Stimulated activated CD4-positive, alpha-beta T cell treated with anti-CD3 and anti-CD28 coated beads, Interleukin-2, amount 100 ng/mL, for 24 hours (primary cell): ENCODE measurements around the gene TRIM23.

Experiments used
- DNase-seq, 2 donors: peaks; one replicate each; pipeline ENCODE4 v3.0.0-alpha.2; 2020

TRIM23 gene

DNA sequence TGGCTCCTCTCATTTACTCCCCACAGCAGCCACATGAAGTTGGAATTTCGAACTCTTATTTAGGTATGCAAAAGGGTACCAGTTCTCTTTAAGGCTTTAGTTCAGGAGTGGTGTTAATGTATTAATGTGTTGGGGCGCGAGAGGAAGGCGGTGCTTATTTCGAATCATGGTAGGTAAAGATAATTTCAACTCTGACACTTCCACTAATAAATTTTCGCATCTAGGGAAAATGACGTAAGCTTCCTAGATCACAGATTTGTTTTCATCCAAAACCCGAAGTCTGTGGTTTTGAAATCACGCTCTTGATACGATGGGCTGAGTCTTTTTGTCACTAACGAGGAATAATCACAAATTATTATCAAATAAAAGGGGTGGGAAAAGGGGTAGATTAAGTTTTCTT lies 60.4 kb downstream of the TRIM23 start:
- DNase-seq: no peak

DNA sequence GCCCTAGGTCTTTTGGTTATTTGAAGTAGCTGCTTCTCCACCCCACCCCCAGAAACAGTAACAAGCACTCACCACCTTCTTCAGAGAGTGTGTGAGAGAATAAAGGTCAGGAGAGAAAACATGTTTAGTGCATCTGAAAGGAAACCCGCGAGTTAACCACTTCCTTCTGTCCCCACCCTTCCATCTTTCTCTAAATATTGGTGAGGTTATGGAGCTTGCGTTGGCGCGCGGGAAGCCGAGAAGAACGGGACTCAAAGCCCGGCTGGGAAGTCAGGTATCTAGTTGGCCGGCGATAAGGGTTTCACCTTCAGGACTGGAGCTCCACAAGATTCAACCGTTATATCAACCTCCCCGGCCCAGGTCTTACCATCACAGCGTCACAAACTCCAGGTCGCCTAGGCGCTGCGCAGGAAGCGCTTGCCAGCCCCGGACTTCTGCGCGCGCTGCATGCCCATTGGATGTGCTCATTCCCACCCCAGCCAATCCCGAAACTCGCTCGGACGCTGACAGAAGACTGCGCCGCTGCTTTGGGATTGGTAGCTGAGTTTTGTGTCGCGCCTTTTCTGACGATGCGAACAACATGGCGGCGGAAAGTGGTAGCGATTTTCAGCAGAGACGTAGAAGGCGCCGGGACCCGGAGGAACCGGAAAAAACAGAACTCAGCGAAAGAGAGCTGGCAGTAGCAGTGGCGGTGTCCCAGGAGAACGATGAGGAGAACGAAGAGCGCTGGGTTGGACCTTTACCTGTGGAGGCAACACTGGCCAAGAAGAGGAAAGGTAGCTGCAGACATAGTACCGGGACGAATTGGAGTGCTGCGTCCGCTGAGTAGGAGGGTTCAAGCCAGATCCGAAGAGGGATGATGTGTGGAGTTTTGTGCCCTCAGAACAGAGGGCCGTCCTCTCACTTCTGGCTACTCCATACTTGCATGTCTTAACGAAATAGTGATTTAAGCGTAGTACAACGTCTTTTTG lies 61.1 kb downstream of the TRIM23 start, which contains the start of the genes CENPK and PPWD1:
TSS of gene CENPK (minus strand) at position 438 of the 971 bp plus-strand sequence. CDS start 8,261 bp downstream, outside the sequence.
TSS of gene PPWD1 (plus strand) at position 566 of the 971 bp plus-strand sequence. CDS start at position 581, 15 bp downstream.
- DNase-seq: peak; percentile 95 to 96

DNA sequence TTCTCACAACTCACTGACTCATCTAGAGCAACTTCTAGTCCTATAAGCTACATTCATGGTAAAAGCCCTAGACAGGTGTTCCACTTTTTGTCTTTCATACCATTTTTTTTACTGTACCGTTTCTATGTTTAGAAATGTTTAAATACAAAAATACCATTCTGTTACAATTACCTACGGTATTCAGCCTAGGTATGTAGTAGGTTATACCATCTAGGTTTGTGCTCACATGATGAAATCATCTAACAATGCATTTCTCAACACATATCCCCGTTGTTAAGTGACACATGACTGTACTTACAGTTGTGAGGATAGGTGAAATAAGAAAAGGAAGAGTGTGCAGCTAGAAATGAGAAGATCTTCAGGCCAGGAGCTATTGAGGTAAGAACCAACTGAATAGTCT lies 67.4 kb downstream of the TRIM23 start:
- DNase-seq: no peak

DNA sequence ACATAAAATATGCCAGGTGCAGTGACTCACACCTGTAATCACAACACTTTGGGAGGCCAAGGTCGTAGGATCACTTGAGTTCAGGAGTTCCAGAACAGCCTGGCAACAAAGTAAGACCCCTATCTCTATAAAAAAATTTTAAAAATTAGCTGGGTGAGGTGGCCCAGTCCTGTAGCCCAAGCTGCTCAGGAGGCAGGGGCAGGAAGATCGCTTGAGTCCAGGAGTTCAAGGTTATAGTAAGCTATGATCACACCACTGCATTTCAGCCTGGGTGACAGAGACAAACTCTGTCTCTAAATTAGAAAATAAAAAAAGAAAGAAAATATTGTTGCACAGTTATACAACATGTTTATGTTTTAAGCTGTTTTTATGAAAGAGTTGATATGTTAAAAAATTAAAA lies 68.0 kb downstream of the TRIM23 start:
- no peak for DNase-seq

DNA sequence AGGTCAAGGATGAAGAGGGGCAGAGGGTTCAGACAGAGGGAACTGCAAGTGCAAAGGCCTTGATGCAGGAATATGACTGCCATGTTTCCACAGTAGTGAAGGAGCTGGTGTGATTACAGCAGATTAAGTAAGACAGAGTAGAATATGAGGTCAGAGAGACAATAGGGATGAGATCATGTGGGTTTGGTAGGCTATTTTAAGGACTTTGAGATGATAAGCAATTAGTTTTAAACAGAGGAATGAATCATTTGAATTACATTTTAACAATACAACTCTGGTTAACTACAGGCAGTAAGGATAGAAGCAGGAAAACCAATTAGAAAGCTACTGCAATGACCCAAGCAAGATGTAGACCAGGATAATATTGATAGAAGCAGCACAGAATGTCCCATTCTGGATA lies 68.8 kb downstream of the TRIM23 start:
- DNase-seq: no peak

DNA sequence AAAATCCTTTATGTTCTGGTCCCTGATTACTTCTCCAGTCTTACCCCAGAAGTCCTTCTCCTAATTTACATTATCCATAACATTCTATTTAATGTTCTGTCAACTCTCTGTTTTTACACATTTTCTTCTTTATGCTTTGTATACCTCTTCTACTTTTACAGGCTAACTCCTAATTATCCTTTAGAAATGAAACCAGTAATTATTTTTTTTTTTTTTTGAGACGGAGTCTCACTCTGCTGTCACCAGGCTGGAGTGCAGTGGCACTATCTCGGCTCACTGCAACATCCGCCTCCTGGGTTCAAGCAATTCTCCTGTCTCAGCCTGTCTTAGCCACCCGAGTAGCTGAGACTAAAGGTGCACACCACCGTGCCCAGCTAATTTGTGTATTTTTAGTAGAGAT lies 70.2 kb downstream of the TRIM23 start:
- DNase-seq: no peak

DNA sequence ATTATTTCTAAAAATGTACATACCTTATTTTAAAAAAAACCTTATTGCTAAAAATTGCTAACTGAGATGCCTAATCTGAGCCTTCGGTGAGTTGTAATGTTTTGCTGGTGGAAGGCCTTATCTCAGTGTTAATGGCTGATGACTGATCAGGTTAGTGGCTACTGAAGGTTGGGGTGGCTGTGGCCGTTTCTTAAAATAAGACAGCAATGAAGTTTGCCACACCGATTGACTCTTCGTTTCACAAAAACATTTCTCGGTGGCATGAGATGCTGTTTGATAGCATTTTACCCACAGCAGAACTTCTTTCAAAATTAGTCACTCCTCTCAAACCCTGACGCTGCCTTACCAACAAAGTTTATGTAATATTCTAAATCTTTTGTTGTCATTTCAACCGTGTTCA lies 75.9 kb downstream of the TRIM23 start:
- DNase-seq: no peak

DNA sequence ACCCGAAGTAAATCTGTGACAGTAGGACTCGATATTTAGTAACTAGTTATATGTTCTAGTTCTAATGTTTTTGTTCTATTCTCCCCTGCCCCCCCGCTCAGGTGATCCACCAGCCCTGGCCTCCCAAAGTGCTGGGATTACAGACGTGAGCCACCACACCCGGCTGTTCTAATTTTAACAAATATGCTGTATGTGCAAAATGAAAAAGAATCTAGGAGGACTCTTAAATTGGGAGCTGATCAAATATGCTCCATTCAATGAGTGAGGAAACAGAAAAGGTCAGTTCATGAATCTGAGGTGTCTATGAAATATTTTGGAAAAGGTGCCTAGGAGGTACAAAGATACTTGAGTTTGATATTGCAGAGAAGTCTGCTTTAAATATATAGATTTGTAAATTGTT lies 78.0 kb downstream of the TRIM23 start:
- DNase-seq: no peak

DNA sequence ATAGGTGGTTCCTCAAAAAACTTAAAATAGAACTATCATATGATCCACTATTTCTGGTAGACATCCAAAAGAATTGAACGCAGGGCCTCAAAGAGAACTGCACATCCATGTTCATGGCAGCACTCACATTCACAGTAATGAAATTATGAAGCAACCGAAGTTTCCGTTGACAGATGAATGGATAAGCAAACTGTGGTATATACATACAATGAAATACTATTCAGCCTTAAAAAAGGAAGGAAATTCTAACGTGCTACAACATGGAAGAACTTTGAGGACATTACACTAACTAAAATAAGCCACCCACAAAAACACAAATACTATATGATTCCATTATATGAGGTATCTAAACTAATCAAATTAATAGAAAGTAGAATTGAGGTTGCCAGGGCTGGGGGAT lies 79.7 kb downstream of the TRIM23 start:
- no peak for DNase-seq

DNA sequence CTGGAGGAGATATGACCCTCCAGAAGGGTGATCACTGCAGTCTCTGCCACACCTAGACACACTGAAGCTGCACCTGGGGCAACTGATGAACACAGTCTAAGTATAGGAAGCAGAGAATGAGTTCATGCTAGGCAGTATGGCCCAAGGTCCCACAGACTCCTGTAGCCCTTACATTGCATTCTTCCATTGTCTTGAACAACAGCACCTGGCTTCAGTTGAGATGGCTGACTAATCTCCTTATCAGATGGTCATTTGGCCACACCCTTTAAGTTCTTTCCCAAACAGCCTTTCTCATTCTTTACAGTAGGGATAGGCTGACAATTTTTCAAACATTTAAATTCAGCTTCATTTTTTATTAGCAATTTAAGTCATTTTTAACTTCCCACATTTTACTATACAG lies 84.3 kb downstream of the TRIM23 start:
- DNase-seq: no peak
